HepG2 (cell line): ENCODE measurements around the gene RPL35A. TPM values are rescaled to one million over a fixed set of nuclear protein-coding genes. Genes with fewer than 3 reads are reported as not detected.

Source experiments
- E2F5 ChIP-seq: sonication (generic); formaldehyde crosslinking; conservative IDR thresholded peaks from 2 replicates; pipeline ENCODE4 v1.4.0; 2020; ENCODE audit warnings: missing genetic modification reagents
- IRF2 ChIP-seq: IDR thresholded peaks from 2 replicates; pipeline ENCODE4 v1.6.1; 2018; ENCODE audit warnings: missing genetic modification reagents, missing compliant biosample characterization
- MYNN ChIP-seq: sonication (generic); formaldehyde crosslinking; IDR thresholded peaks from 2 replicates; pipeline ENCODE4 v1.4.0; 2020; ENCODE audit warnings: mild to moderate bottlenecking, low read depth, missing genetic modification reagents
- RAD21 ChIP-seq: fragments of 450-650 bp; formaldehyde crosslinking; IDR thresholded peaks from 2 replicates; pipeline ENCODE4 v1.5.0; 2020; ENCODE audit warnings: mild to moderate bottlenecking
- RORA ChIP-seq: sonication (generic); formaldehyde crosslinking; IDR thresholded peaks from 2 replicates; pipeline ENCODE4 v1.5.0; 2020; ENCODE audit warnings: mild to moderate bottlenecking, missing genetic modification reagents, moderate library complexity
- ZBED4 ChIP-seq: sonication (generic); formaldehyde crosslinking; IDR thresholded peaks from 2 replicates; pipeline ENCODE4 v1.4.0; 2020; ENCODE audit warnings: missing genetic modification reagents, borderline replicate concordance
- ZNF879 ChIP-seq: sonication (generic); formaldehyde crosslinking; IDR thresholded peaks from 2 replicates; pipeline ENCODE4 v1.8.1; 2023; ENCODE audit warnings: missing genetic modification reagents
- polyA plus RNA-seq, 8 experiments: library from polyadenylated mRNA; depleted of rRNA in 3 of 8; stranded (reverse) in 7 of 8; unstranded in 1 of 8; fragments of >200 nt; fragmentation: Illumina TruSeq in 4 of 8; extraction: Trizol in 4 of 8; gene quantifications; 2 replicates each; pipeline versions ENCODE4 v1.2.1 to v1.2.3, GENCODE V29; 2011 to 2016; ENCODE audit warnings: low read depth in 4 of 8, missing spikeins in 1 of 8, mixed read lengths in 1 of 8; ENCODE audit not compliant: insufficient read depth in 1 of 8
- total RNA-seq, 5 experiments: library from RNA; depleted of rRNA; stranded (reverse); fragments of >200 nt; fragmentation: Illumina TruSeq; extraction: Trizol; gene quantifications; 2 replicates each; pipeline ENCODE4 v1.2.3, GENCODE V29; 2016; ENCODE audit warnings: low read depth in 1 of 5
- TF ChIP-seq, protein P1 (sequence below): sonication (generic); formaldehyde crosslinking; IDR thresholded peaks from 2 replicates; pipeline ENCODE4 v1.5.1; 2020; ENCODE audit warnings: missing genetic modification reagents, mild to moderate bottlenecking, borderline replicate concordance

RPL35A gene
- total and polyA plus RNA-seq, 2 of the 13 experiments (the other 11 are each of a cell fraction or from before 2014, with no cell fraction given): 1,001 to 1,582 TPM

- TF ChIP-seq ZBED4 (no peak; the same call in none of the 2 replicates), RORA (CRISPR knock-in tag) (no peak), RAD21 (CRISPR knock-in tag) (peak; percentile 35; the same call in 1 of the 2 replicates), ZNF879 (CRISPR knock-in tag) (peak; percentile 63; the same call in 1 of the 2 replicates), MYNN (no peak), IRF2 (CRISPR knock-in tag) (peak; percentile 62; the same call in 1 of the 2 replicates), E2F5 (CRISPR knock-in tag) (peak; percentile 82)
- TF ChIP-seq, protein P1, sequence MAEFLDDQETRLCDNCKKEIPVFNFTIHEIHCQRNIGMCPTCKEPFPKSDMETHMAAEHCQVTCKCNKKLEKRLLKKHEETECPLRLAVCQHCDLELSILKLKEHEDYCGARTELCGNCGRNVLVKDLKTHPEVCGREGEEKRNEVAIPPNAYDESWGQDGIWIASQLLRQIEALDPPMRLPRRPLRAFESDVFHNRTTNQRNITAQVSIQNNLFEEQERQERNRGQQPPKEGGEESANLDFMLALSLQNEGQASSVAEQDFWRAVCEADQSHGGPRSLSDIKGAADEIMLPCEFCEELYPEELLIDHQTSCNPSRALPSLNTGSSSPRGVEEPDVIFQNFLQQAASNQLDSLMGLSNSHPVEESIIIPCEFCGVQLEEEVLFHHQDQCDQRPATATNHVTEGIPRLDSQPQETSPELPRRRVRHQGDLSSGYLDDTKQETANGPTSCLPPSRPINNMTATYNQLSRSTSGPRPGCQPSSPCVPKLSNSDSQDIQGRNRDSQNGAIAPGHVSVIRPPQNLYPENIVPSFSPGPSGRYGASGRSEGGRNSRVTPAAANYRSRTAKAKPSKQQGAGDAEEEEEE: no peak
Measured at GRCh38 chr3:197959891-197960693, 10.1 kb downstream of the RPL35A start, which contains the start of gene LMLN (continued).
